ENCODE results near the gene SEC14L2.
A peak's percentile ranks its signal among the peaks of the same experiment; 100 is the strongest.

Gene SEC14L2

DNA sequence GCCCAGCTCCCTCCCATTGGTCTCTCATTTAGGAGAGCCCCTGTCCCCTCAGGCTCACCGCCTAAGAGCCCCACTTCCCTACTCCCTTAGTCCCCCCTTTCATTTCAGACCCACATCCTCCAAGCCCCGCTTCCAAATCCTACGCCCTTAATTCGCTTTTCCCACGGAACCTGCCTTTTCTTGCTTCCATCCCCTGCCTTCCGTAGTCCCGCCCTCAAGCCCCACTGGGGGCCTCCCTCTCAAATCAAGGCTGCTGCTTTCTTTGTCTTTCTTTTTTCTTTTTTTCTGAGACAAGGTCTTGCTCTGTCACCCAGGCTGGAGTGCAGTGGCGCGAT lies 39.6 kb upstream of the SEC14L2 start:
- H3K27ac ChIP-seq (ENCODE audit: extremely low read depth, low read depth, low read length) = no peak overlapping the region
- TF ChIP-seq ZSCAN5A (tag by site-specific recombination; IDR thresholded peaks at IDR 0.05) (no peak), ZNF555 (tag by site-specific recombination; conservative IDR thresholded peaks at IDR 0.05) (no peak), ZNF114 (tag by site-specific recombination; IDR thresholded peaks at IDR 0.05) (no peak), SP2 (tag by site-specific recombination; IDR thresholded peaks at IDR 0.05) (peak; percentile 71), ZIC2 (tag by site-specific recombination; IDR thresholded peaks at IDR 0.05) (no peak), ZNF174 (tag by site-specific recombination; IDR thresholded peaks at IDR 0.05) (no peak), ZNF350 (tag by site-specific recombination; IDR thresholded peaks at IDR 0.05) (no peak), ZBTB1 (tag by site-specific recombination; IDR thresholded peaks at IDR 0.05) (no peak), ZNF366 (tag by site-specific recombination; conservative IDR thresholded peaks at IDR 0.05) (peak; percentile 37; the same call in 1 of the 2 replicates), ZNF221 (tag by site-specific recombination; IDR thresholded peaks at IDR 0.05; ENCODE audit: borderline replicate concordance) (no peak), CTCF (tag by site-specific recombination; IDR thresholded peaks at IDR 0.05) (no peak), ZNF202 (tag by site-specific recombination; IDR thresholded peaks at IDR 0.05; ENCODE audit: borderline replicate concordance) (no peak), ZNF335 (tag by site-specific recombination; conservative IDR thresholded peaks at IDR 0.05) (peak; percentile 83), ZBTB48 (tag by site-specific recombination; IDR thresholded peaks at IDR 0.05) (peak; percentile 47; the same call in 1 of the 2 replicates), ZNF571 (tag by site-specific recombination; IDR thresholded peaks at IDR 0.05) (no peak), SP7 (tag by site-specific recombination; IDR thresholded peaks at IDR 0.05) (no peak), ZNF19 (tag by site-specific recombination; IDR thresholded peaks at IDR 0.05; ENCODE audit: low read depth) (no peak), ZNF777 (tag by site-specific recombination; IDR thresholded peaks at IDR 0.05; ENCODE audit: borderline replicate concordance) (no peak), ZNF211 (tag by site-specific recombination; IDR thresholded peaks at IDR 0.05; ENCODE audit: low read depth) (no peak), ZNF133 (tag by site-specific recombination; IDR thresholded peaks at IDR 0.05) (no peak), ZNF416 (tag by site-specific recombination; IDR thresholded peaks at IDR 0.05) (no peak), ZNF140 (tag by site-specific recombination; IDR thresholded peaks at IDR 0.05) (no peak), YY1 (tag by site-specific recombination; IDR thresholded peaks at IDR 0.05) (no peak), HOXC10 (CRISPR knock-in tag; IDR thresholded peaks at IDR 0.05) (no peak), ZNF544 (tag by site-specific recombination; IDR thresholded peaks at IDR 0.05) (no peak), ZNF302 (tag by site-specific recombination; IDR thresholded peaks at IDR 0.05; ENCODE audit: low read depth) (no peak), ZBTB44 (tag by site-specific recombination; IDR thresholded peaks at IDR 0.05) (no peak)
- TF ChIP-seq, protein P1, sequence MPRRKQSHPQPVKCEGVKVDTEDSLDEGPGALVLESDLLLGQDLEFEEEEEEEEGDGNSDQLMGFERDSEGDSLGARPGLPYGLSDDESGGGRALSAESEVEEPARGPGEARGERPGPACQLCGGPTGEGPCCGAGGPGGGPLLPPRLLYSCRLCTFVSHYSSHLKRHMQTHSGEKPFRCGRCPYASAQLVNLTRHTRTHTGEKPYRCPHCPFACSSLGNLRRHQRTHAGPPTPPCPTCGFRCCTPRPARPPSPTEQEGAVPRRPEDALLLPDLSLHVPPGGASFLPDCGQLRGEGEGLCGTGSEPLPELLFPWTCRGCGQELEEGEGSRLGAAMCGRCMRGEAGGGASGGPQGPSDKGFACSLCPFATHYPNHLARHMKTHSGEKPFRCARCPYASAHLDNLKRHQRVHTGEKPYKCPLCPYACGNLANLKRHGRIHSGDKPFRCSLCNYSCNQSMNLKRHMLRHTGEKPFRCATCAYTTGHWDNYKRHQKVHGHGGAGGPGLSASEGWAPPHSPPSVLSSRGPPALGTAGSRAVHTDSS (tag by site-specific recombination; IDR thresholded peaks at IDR 0.05) = no peak
- TF ChIP-seq, protein P2, sequence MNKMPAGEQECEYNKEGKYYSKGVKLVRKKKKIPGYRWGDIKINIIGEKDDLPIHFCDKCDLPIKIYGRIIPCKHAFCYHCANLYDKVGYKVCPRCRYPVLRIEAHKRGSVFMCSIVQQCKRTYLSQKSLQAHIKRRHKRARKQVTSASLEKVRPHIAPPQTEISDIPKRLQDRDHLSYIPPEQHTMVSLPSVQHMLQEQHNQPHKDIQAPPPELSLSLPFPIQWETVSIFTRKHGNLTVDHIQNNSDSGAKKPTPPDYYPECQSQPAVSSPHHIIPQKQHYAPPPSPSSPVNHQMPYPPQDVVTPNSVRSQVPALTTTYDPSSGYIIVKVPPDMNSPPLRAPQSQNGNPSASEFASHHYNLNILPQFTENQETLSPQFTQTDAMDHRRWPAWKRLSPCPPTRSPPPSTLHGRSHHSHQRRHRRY (tag by site-specific recombination; IDR thresholded peaks at IDR 0.05) = no peak
- TF ChIP-seq, protein P3, sequence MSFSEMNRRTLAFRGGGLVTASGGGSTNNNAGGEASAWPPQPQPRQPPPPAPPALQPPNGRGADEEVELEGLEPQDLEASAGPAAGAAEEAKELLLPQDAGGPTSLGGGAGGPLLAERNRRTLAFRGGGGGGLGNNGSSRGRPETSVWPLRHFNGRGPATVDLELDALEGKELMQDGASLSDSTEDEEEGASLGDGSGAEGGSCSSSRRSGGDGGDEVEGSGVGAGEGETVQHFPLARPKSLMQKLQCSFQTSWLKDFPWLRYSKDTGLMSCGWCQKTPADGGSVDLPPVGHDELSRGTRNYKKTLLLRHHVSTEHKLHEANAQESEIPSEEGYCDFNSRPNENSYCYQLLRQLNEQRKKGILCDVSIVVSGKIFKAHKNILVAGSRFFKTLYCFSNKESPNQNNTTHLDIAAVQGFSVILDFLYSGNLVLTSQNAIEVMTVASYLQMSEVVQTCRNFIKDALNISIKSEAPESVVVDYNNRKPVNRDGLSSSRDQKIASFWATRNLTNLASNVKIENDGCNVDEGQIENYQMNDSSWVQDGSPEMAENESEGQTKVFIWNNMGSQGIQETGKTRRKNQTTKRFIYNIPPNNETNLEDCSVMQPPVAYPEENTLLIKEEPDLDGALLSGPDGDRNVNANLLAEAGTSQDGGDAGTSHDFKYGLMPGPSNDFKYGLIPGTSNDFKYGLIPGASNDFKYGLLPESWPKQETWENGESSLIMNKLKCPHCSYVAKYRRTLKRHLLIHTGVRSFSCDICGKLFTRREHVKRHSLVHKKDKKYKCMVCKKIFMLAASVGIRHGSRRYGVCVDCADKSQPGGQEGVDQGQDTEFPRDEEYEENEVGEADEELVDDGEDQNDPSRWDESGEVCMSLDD (tag by site-specific recombination; IDR thresholded peaks at IDR 0.05) = no peak

More for the DNA sequence above, 39.6 kb upstream of the SEC14L2 start:
- H3K4me3 ChIP-seq (ENCODE audit: low read depth, low read length) = peak overlapping the region; percentile 98
- peaks cover 0 to 30% of the 10 kb centered on the region in 2 experiments; a peak in 2 of 3 replicates for H3K36me3 ChIP-seq (ENCODE audit: control insufficient read depth in 2 of 2, insufficient read depth in 1 of 2, low read length in 2 of 2)
- CTCF ChIA-PET = interaction anchor here (0.5 to 1.7 kb wide), 6 partner anchors 29 to 271 kb away, joined by 3 to 5 read pairs (median 4); partner anchors contain the start of genes CASTOR1 and RNF215
- POLR2A ChIA-PET = interaction anchor here (0.6 to 2.1 kb wide), 31 partner anchors 9 to 937 kb away, joined by 3 to 40 read pairs (median 5); partner anchors contain the start of genes CASTOR1, RNF215, SEC14L2 and TBC1D10A
- peaks cover 5% of the 10 kb centered on the region; the same call in 1 of the 2 replicates for H3K4me1 ChIP-seq (ENCODE audit: control insufficient read depth, insufficient read depth, low read length)
- no peaks in the 10 kb centered on the region for H3K9me3 ChIP-seq (ENCODE audit: control insufficient read depth, insufficient read depth, low read depth, low read length)

Measured in HEK293 (cell line).